NCI-H2171 (cell line): ENCODE data around the gene CHGA.

ENCODE experiments used
- DNase-seq: peaks from one replicate; lab custom pipeline; 2025; lab: John Stamatoyannopoulos, UW

The CHGA gene

GRCh38 chr14:92944976-92945375 lies 22.0 kb downstream of the CHGA start:
- peak; percentile 10 for DNase-seq

- DNase-seq: peak; percentile 82
These were observed 22.6 kb downstream of the CHGA start for GRCh38 chr14:92945544-92945943.

GRCh38 chr14:92945959-92946846 lies 23.3 kb downstream of the CHGA start:
- DNase-seq: no peak

- no peak for DNase-seq
These were observed 24.0 kb downstream of the CHGA start for GRCh38 chr14:92946847-92947545.

- DNase-seq: no peak
These were observed 25.7 kb downstream of the CHGA start for GRCh38 chr14:92948647-92949046.

GRCh38 chr14:92949496-92950192 lies 26.7 kb downstream of the CHGA start:
- no peak for DNase-seq

GRCh38 chr14:92950193-92950540 lies 27.2 kb downstream of the CHGA start:
- DNase-seq: no peak

- DNase-seq: peak; percentile 25
These were observed 27.8 kb downstream of the CHGA start for GRCh38 chr14:92950773-92951172.

- DNase-seq: no peak
These were observed 28.3 kb downstream of the CHGA start for GRCh38 chr14:92951261-92951660.

GRCh38 chr14:92951912-92952471 lies 29.0 kb downstream of the CHGA start:
- peak; percentile 72 for DNase-seq

- no peak for DNase-seq
These were observed 29.7 kb downstream of the CHGA start for GRCh38 chr14:92952481-92953298.

- no peak for DNase-seq
These were observed 30.6 kb downstream of the CHGA start for GRCh38 chr14:92953526-92953925.

GRCh38 chr14:92954933-92955332 lies 32.0 kb downstream of the CHGA start:
- DNase-seq: no peak

- no peak for DNase-seq
These were observed 32.4 kb downstream of the CHGA start for GRCh38 chr14:92955381-92955780.

- peak; percentile 29 for DNase-seq
These were observed 34.0 kb downstream of the CHGA start for GRCh38 chr14:92956961-92957360.

GRCh38 chr14:92958373-92959188 lies 35.6 kb downstream of the CHGA start:
- peak; percentile 54 for DNase-seq

GRCh38 chr14:92959189-92959531 lies 36.2 kb downstream of the CHGA start:
- DNase-seq: peak; percentile 77

- no peak for DNase-seq
These were observed 37.1 kb downstream of the CHGA start for GRCh38 chr14:92959761-92960680.

GRCh38 chr14:92960706-92961566 lies 38.0 kb downstream of the CHGA start:
- DNase-seq: no peak
